ENCODE measurements around the gene IPPK. TPM values are rescaled to one million over a fixed set of nuclear protein-coding genes. Genes with fewer than 3 reads are reported as not detected.
A peak's percentile ranks its signal among the peaks of the same experiment; 100 is the strongest.

The IPPK gene
- total RNA-seq, 2 donors from 2014 or later = 8.9 to 13.1 TPM

- TF ChIP-seq CTCF (IDR thresholded peaks at IDR 0.05) = no peak
- Histone ChIP-seq H3K4me3 (no peak overlapping the region), H3K9me3 (no peaks in the 10 kb centered on the region), H3K4me1 (peaks cover 0 to 6% of the 10 kb centered on the region in 2 donors), H3K27ac (no peak overlapping the region), H3K27me3 (no peaks in the 10 kb centered on the region), H3K36me3 (peaks cover 94% of the 10 kb centered on the region)
- DNase-seq (ENCODE audit: low spot score) = no peak
Observed at GRCh38 chr9:92639124-92639523, 30.8 kb downstream of the IPPK start.

- H3K36me3 ChIP-seq = peaks cover 94% of the 10 kb centered on the region
- H3K27ac ChIP-seq = no peak overlapping the region
- no peaks in the 10 kb centered on the region for H3K9me3 ChIP-seq
- peak; percentile 44 for DNase-seq (ENCODE audit: low spot score)
- H3K27me3 ChIP-seq = no peaks in the 10 kb centered on the region
- TF ChIP-seq CTCF (IDR thresholded peaks at IDR 0.05) = no peak
- no peak overlapping the region for H3K4me3 ChIP-seq
- peaks cover 0 to 6% of the 10 kb centered on the region in 2 donors for H3K4me1 ChIP-seq
Observed at GRCh38 chr9:92638621-92639101, 31.3 kb downstream of the IPPK start.

GRCh38 chr9:92637886-92638620 lies 31.9 kb downstream of the IPPK start:
- peaks cover 94% of the 10 kb centered on the region for H3K36me3 ChIP-seq

GRCh38 chr9:92637326-92637725 lies 32.6 kb downstream of the IPPK start:
- no peak overlapping the region for H3K27ac ChIP-seq
- H3K4me3 ChIP-seq = no peak overlapping the region
- H3K27me3 ChIP-seq = no peaks in the 10 kb centered on the region
- H3K4me1 ChIP-seq = peaks cover 0 to 6% of the 10 kb centered on the region in 2 donors
- H3K36me3 ChIP-seq = peaks cover 92% of the 10 kb centered on the region
- no peaks in the 10 kb centered on the region for H3K9me3 ChIP-seq
- peak; percentile 53 for DNase-seq (ENCODE audit: low spot score)
- no peak for TF ChIP-seq CTCF (IDR thresholded peaks at IDR 0.05)

More at GRCh38 chr9:92637886-92638620, 31.9 kb downstream of the IPPK start:
- H3K4me1 ChIP-seq = peaks cover 0 to 6% of the 10 kb centered on the region in 2 donors
- no peaks in the 10 kb centered on the region for H3K9me3 ChIP-seq
- TF ChIP-seq CTCF (IDR thresholded peaks at IDR 0.05) = no peak
- H3K27me3 ChIP-seq = no peaks in the 10 kb centered on the region
- peak; percentile 30 for DNase-seq (ENCODE audit: low spot score)
- H3K4me3 ChIP-seq = no peak overlapping the region
- no peak overlapping the region for H3K27ac ChIP-seq

- peak; percentile 30 for DNase-seq (ENCODE audit: low spot score)
- no peak for TF ChIP-seq CTCF (IDR thresholded peaks at IDR 0.05)
- Histone ChIP-seq H3K27ac (no peak overlapping the region), H3K27me3 (no peaks in the 10 kb centered on the region), H3K4me3 (no peak overlapping the region), H3K36me3 (peaks cover 92% of the 10 kb centered on the region), H3K4me1 (peaks cover 0 to 6% of the 10 kb centered on the region in 2 donors), H3K9me3 (no peaks in the 10 kb centered on the region)
Observed at GRCh38 chr9:92636627-92637026, 33.3 kb downstream of the IPPK start.
